Panc1 (cell line): ENCODE measurements around the gene CAND2. TPM values are rescaled to one million over a fixed set of nuclear protein-coding genes. Genes with fewer than 3 reads are reported as not detected.
A peak's percentile ranks its signal among the peaks of the same experiment; 100 is the strongest.

Experiments used
- ATAC-seq: fragments of 200-7000 bp; cut with Tn5 transposase; 2 replicates; pipeline ENCODE4 v1.9.1; 2020; ENCODE audit warnings: mild to moderate bottlenecking, moderate library complexity
- BruUV-seq: library from RNA; stranded (reverse); fragments of 400-500 nt; replicated peaks from 2 replicates; lab custom pipeline; 2021; lab: Mats Ljungman, UMichigan
- CTCF ChIA-PET: fragments of 300-600 bp; sonication (Branson Sonifier 250); formaldehyde crosslinking; loops from one replicate; lab custom pipeline; 2022; ENCODE audit warnings: antibody characterized with exemption; lab: Charles Lee
- POLR2A ChIA-PET: fragments of 300-600 bp; sonication (Branson Sonifier 250); formaldehyde crosslinking; loops from one replicate; lab custom pipeline; 2022; ENCODE audit warnings: antibody characterized with exemption; lab: Charles Lee
- DNase-seq: peaks from one replicate; pipeline ENCODE4 v3.0.0-alpha.2; 2010; ENCODE audit warnings: low read depth, low spot score
- H3K27ac ChIP-seq: 2 replicates; pipeline ENCODE4 v1.5.1; 2011; ENCODE audit warnings: mild to moderate bottlenecking, low read length, inconsistent platforms
- H3K27me3 ChIP-seq: fragments of 200-500 bp; sonication (Bioruptor generic); 2 replicates; pipeline ENCODE4 v1.6.0; 2014; ENCODE audit warnings: low read length, inconsistent platforms; ENCODE audit not compliant: control insufficient read depth, insufficient read depth
- H3K36me3 ChIP-seq: fragments of 200-500 bp; sonication (Bioruptor generic); 2 replicates; pipeline ENCODE4 v1.5.1; 2014; ENCODE audit warnings: inconsistent platforms, mild to moderate bottlenecking, low read length, moderate library complexity; ENCODE audit not compliant: control insufficient read depth, insufficient read depth
- H3K4me1 ChIP-seq: 2 replicates; pipeline ENCODE4 v1.5.1; 2011; ENCODE audit warnings: inconsistent platforms, mild to moderate bottlenecking, low read length, moderate library complexity; ENCODE audit not compliant: control insufficient read depth, insufficient read depth
- H3K4me3 ChIP-seq, 2 experiments: 2 replicates each; pipeline ENCODE4 v1.5.1; 2011 to 2012; ENCODE audit warnings: low read depth in 2 of 2, low read length in 2 of 2, mild to moderate bottlenecking in 2 of 2, inconsistent platforms in 1 of 2, moderate library complexity in 1 of 2
- H3K9me3 ChIP-seq: fragments of 200-500 bp; sonication (Bioruptor generic); 2 replicates; pipeline ENCODE4 v1.5.1; 2014; ENCODE audit warnings: low read depth, mild to moderate bottlenecking, inconsistent platforms, low read length, moderate library complexity; ENCODE audit not compliant: control insufficient read depth, insufficient read depth
- CTCF ChIP-seq: fragments of 450-650 bp; IDR thresholded peaks from 2 replicates; pipeline ENCODE4 v1.5.1; 2017; ENCODE audit warnings: mild to moderate bottlenecking
- POLR2AphosphoS5 ChIP-seq: IDR thresholded peaks from 2 replicates; pipeline ENCODE4 v1.6.1; 2012; ENCODE audit warnings: mild to moderate bottlenecking, low read depth, low read length, moderate library complexity
- REST ChIP-seq, 2 experiments: IDR thresholded peaks; 2 replicates each; pipeline ENCODE4 v1.6.1; 2011 to 2012; ENCODE audit warnings: low read depth in 2 of 2, control low read depth in 1 of 2, low read length in 1 of 2, mild to moderate bottlenecking in 1 of 2, moderate library complexity in 1 of 2; ENCODE audit not compliant: insufficient read depth in 1 of 2
- SIN3A ChIP-seq: IDR thresholded peaks from 2 replicates; pipeline ENCODE4 v1.6.1; 2012; ENCODE audit warnings: low read depth, mild to moderate bottlenecking, low read length, moderate library complexity, borderline replicate concordance; ENCODE audit not compliant: insufficient read depth
- TCF7L2 ChIP-seq: IDR thresholded peaks from 2 replicates; pipeline ENCODE4 v1.6.1; 2011; ENCODE audit warnings: mild to moderate bottlenecking, low read depth, low read length, inconsistent platforms
- in situ Hi-C: cut with HindIII; loops from 2 replicates; pipeline ENCODE4 v1.10.0; 2016; ENCODE audit warnings: low sequenced_read_pairs, low pct_unique_long_range_greater_than_20kb
- intact Hi-C: fragments of 100-400 bp; cut with micrococcal nuclease; formaldehyde crosslinking; loops from one replicate; pipeline ENCODE4 v1.10.0; 2022; ENCODE audit not compliant: unreplicated experiment
- total RNA-seq: library from RNA; stranded (reverse); gene quantifications from one replicate; pipeline ENCODE4 v1.2.1, GENCODE V29; 2021; ENCODE audit not compliant: unreplicated experiment

The CAND2 gene
- total RNA-seq, 1 experiment from 2014 or later: 0.13 TPM

- intact Hi-C loops (no loop called here), in situ Hi-C loops (no loop called here)
- BruUV-seq: no TSS peak
- Histone ChIP-seq H3K9me3 (no peaks in the 10 kb centered on the region), H3K4me1 (no peaks in the 10 kb centered on the region), H3K4me3 (no peak overlapping the region), H3K36me3 (no peaks in the 10 kb centered on the region), H3K27me3 (no peaks in the 10 kb centered on the region), H3K27ac (no peak overlapping the region)
- ATAC-seq (no peak), DNase-seq (no peak)
- TF ChIP-seq POLR2AphosphoS5 (no peak), SIN3A (no peak), REST (IDR thresholded peaks at IDR 0.05; ENCODE audit: insufficient read depth in 1 of 2, low read depth in 2 of 2, low read length in 1 of 2) (no peak), TCF7L2 (no peak), CTCF (no peak)
- ChIA-PET CTCF (no interaction called here), POLR2A (no interaction called here)
Measured at GRCh38 chr3:12797124-12797891, 828 bp downstream of the CAND2 start.

GRCh38 chr3:12797892-12798558, 1.5 kb downstream of the CAND2 start:
- Histone ChIP-seq H3K9me3 (no peaks in the 10 kb centered on the region), H3K27me3 (no peaks in the 10 kb centered on the region), H3K36me3 (no peaks in the 10 kb centered on the region), H3K4me3 (no peak overlapping the region), H3K4me1 (no peaks in the 10 kb centered on the region), H3K27ac (no peak overlapping the region)
- ChIA-PET POLR2A (no interaction called here), CTCF (no interaction called here)
- ATAC-seq (peak; percentile 39), DNase-seq (no peak)
- in situ Hi-C loops: no loop called here
- BruUV-seq: no TSS peak
- TF ChIP-seq REST (IDR thresholded peaks at IDR 0.05; ENCODE audit: insufficient read depth in 1 of 2, low read depth in 2 of 2, low read length in 1 of 2): no peak
- no peak for TF ChIP-seq TCF7L2
- TF ChIP-seq CTCF: no peak
- no peak for TF ChIP-seq POLR2AphosphoS5
- no peak for TF ChIP-seq SIN3A
- intact Hi-C loops: no loop called here
